Thyroid gland (tissue), 4 donors: ENCODE measurements around the gene SDHA. TPM values are rescaled to one million over a fixed set of nuclear protein-coding genes. Genes with fewer than 3 reads are reported as not detected.

Source experiments
- DNase-seq, 2 donors: peaks; one replicate each; pipeline ENCODE4 v3.0.0-alpha.2; 2019
- H3K27ac ChIP-seq, 3 donors: fragments of 200-600 bp; sonication (generic); 1 replicate in 2 of 3; 2 replicates in 1 of 3; pipeline ENCODE4 v1.5.1; 2016 to 2019; ENCODE audit warnings: mild to moderate bottlenecking in 1 of 3, moderate library complexity in 1 of 3
- H3K27me3 ChIP-seq: fragments of 200-600 bp; sonication (generic); one replicate; pipeline ENCODE4 v1.5.1; 2019
- H3K36me3 ChIP-seq, 2 donors: fragments of 200-600 bp; sonication (generic); one replicate each; pipeline ENCODE4 v1.5.1; 2016 to 2019
- H3K4me1 ChIP-seq, 2 donors: fragments of 200-600 bp; sonication (generic); one replicate each; pipeline ENCODE4 v1.5.1; 2017 to 2019
- H3K4me3 ChIP-seq, 3 donors: fragments of 200-600 bp; sonication (generic); replicated peaks in 1 of 3; 1 replicate in 2 of 3; 2 replicates in 1 of 3; pipeline ENCODE4 v1.5.1; 2016; ENCODE audit warnings: mild to moderate bottlenecking in 1 of 3
- H3K9me3 ChIP-seq: fragments of 200-600 bp; sonication (generic); one replicate; pipeline ENCODE4 v1.5.1; 2017
- CTCF ChIP-seq, 6 experiments: fragments of 200-600 bp in 3 of 6; fragments of 450-650 bp in 3 of 6; sonication (generic) in 3 of 6; IDR thresholded peaks; one replicate each; pipeline ENCODE4 v1.5.1; 2016 to 2019; ENCODE audit warnings: antibody characterized with exemption in 6 of 6, mild to moderate bottlenecking in 2 of 6, inconsistent platforms in 1 of 6, moderate library complexity in 1 of 6
- POLR2A ChIP-seq, 2 donors: fragments of 450-650 bp; IDR thresholded peaks; one replicate each; pipeline ENCODE4 v1.6.1; 2017; ENCODE audit warnings: antibody characterized with exemption in 2 of 2, mild to moderate bottlenecking in 2 of 2, moderate library complexity in 1 of 2
- WGBS, 2 donors: methylation state at CpG; one replicate each; pipeline ENCODE4 v1.1.5; 2017; 5-methylcytosine and 5-hydroxymethylcytosine counted together
- intact Hi-C: fragments of 100-400 bp; cut with DNase I; formaldehyde crosslinking; loops from one replicate; pipeline ENCODE4 v1.15.1; 2023
- total RNA-seq, 4 donors: library from RNA; depleted of rRNA; stranded (reverse); fragments of >200 nt; gene quantifications; one replicate each; pipeline ENCODE4 v1.2.3, GENCODE V29; 2016

The SDHA gene
- total RNA-seq, 4 donors from 2014 or later: 86.9 to 102 (median 92.2) TPM

- WGBS, 2 donors: 89 to 91% methylated on average over 8 of the region's 8 CpGs
- intact Hi-C loops: no loop called here
- no peaks in the 10 kb centered on the region for H3K4me1 ChIP-seq
Measured at GRCh38 chr5:201672-202071, 16.4 kb upstream of the SDHA start.

DNA sequence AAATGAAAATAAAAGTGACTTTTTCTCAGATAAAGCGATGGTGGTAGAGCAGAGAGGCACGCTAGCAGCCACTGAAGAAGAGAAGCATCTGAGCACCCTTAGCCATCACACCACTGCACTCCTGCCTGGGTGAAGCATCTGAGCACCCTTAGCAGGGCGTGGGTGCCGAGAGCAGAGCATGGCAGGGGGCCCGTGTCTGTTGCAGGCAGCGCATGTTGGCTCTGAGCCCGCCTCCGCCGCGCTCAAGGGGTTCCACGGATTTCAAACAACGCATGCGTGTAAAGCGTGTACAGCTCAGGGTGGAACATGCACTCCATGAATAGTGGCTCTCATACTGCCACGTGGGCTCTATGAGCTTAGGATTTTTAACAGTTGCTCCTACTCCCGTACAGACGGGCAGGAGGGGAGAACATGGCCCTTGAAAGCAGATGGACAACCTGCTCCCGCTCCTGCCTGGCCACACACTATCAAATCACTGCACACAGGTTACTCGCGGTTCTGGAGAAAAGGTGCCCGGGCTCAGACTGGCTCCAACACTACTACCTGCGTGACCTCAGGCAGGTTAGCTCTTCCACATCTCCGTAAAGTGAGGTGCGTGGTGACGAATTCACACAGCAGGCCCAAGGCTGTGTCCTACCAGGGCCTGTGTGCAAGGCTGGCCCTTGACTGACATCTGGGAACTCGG, 14.7 kb upstream of the SDHA start:
- DNase-seq: no peak
- peaks cover 7 to 19% of the 10 kb centered on the region in 2 donors for H3K36me3 ChIP-seq

More at GRCh38 chr5:201672-202071, 16.4 kb upstream of the SDHA start:
- no peak for DNase-seq
- no peak overlapping the region for H3K4me3 ChIP-seq
- peaks cover 7 to 19% of the 10 kb centered on the region in 2 donors for H3K36me3 ChIP-seq
- TF ChIP-seq CTCF (IDR thresholded peaks at IDR 0.05): no peak
- no peak for TF ChIP-seq POLR2A (IDR thresholded peaks at IDR 0.05)
- no peak overlapping the region for H3K27ac ChIP-seq
- no peaks in the 10 kb centered on the region for H3K27me3 ChIP-seq
- H3K9me3 ChIP-seq: no peaks in the 10 kb centered on the region

DNA sequence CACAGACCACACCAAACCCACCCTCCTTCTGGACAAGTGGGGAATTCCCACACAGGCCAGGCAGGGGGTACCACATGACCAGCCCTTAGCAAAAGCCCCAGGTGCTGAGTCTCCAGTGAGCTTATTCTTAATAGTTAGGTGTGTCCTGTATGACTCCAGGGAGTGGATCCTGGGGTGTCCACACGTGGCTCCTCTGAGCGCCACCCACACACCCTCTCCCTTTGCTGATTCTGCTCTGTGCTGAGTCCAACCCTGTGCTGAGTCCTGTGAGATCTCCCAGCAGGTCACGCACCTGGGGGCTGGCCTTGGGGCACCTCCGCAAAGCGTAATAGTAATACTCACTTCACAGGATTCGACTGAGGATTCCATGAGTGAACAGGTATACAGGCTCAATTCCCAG, 14.1 kb upstream of the SDHA start:
- Histone ChIP-seq H3K27me3 (no peaks in the 10 kb centered on the region), H3K4me3 (no peak overlapping the region), H3K4me1 (no peaks in the 10 kb centered on the region), H3K9me3 (no peaks in the 10 kb centered on the region), H3K27ac (no peak overlapping the region), H3K36me3 (peaks cover 7 to 19% of the 10 kb centered on the region in 2 donors)
- TF ChIP-seq CTCF (IDR thresholded peaks at IDR 0.05): no peak
- TF ChIP-seq POLR2A (IDR thresholded peaks at IDR 0.05): no peak
- intact Hi-C loops: no loop called here
- 93 to 99% methylated on average over 6 of the region's 6 CpGs for WGBS, 2 donors
- no peak for DNase-seq

More for the DNA sequence above, 14.7 kb upstream of the SDHA start:
- intact Hi-C loops: no loop called here
- H3K4me3 ChIP-seq: no peak overlapping the region
- no peak for TF ChIP-seq POLR2A (IDR thresholded peaks at IDR 0.05)
- TF ChIP-seq CTCF (IDR thresholded peaks at IDR 0.05): no peak
- no peak overlapping the region for H3K27ac ChIP-seq
- H3K4me1 ChIP-seq: no peaks in the 10 kb centered on the region
- 92 to 95% methylated on average over 22 to 25 of the region's 26 CpGs for WGBS, 2 donors
- no peaks in the 10 kb centered on the region for H3K9me3 ChIP-seq
- H3K27me3 ChIP-seq: no peaks in the 10 kb centered on the region

DNA sequence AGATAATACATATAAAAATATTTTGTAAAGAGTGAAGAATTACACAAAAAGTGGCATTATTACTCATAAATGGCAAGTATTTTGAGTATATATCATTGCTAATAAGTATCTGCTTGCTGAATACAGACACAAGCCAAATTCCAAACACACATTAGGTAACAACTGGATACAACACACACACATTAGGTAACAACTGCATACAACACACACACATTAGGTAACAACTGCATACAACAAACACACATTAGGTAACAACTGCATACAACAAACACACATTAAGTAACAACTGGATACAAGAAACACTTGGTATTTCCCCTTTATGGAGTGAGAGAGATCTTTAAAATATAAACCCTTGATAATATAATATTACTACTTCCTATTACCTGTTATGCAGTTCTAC, 13.7 kb upstream of the SDHA start:
- Histone ChIP-seq H3K27me3 (no peaks in the 10 kb centered on the region), H3K27ac (no peak overlapping the region), H3K4me1 (no peaks in the 10 kb centered on the region), H3K4me3 (no peak overlapping the region), H3K36me3 (peaks cover 7 to 19% of the 10 kb centered on the region in 2 donors), H3K9me3 (no peaks in the 10 kb centered on the region)
- DNase-seq: no peak
- TF ChIP-seq CTCF (IDR thresholded peaks at IDR 0.05): no peak
- no peak for TF ChIP-seq POLR2A (IDR thresholded peaks at IDR 0.05)
- intact Hi-C loops: no loop called here

DNA sequence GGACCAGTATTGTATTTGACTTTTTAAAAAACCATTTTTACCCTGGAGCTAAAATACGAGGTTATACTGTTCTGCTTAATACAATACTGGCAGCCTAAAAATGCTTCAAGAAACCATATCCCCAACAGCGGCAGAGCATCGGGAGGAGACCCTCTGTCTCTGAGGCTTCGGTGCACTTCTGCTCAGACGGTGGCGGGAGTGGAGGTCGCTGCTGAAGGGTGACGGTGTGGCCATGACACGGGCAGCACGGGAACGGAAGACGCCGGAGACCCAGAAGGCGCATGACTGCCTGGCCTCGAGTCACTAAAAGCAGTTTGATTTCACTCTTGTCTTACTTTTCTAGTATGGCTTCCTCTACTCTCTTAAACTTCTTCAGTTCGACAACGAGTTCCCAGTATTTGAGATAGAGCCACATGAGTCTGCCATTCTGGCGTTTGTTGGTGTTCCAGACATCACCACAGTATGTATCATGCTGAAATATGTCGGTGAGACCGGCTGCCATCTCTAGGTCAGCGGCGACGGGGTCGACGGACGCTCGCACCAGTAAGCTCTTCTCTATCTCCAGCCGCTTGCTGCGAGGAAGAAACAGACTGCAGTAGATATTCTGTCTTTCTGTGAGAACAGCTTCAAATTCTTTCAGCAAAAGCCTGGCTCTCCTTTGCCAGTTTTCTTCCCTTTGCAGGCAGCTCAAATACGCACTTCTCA, 13.0 kb upstream of the SDHA start:
- TF ChIP-seq POLR2A (IDR thresholded peaks at IDR 0.05) (no peak), CTCF (IDR thresholded peaks at IDR 0.05) (no peak)
- no peak overlapping the region for H3K4me3 ChIP-seq
- intact Hi-C loops: no loop called here
- DNase-seq: no peak
- H3K36me3 ChIP-seq: peaks cover 7 to 19% of the 10 kb centered on the region in 2 donors
- WGBS, 2 donors: 96 to 97% methylated on average over 30 of the region's 30 CpGs
- no peaks in the 10 kb centered on the region for H3K9me3 ChIP-seq
- H3K4me1 ChIP-seq: no peaks in the 10 kb centered on the region
- no peaks in the 10 kb centered on the region for H3K27me3 ChIP-seq
- no peak overlapping the region for H3K27ac ChIP-seq
